Measurements from ENCODE around the gene WDR5.

The WDR5 gene

GRCh38 chr9:134089972-134090371, 45.9 kb upstream of the WDR5 start (continued):
- TF ChIP-seq HOXA7 (CRISPR knock-in tag; IDR thresholded peaks at IDR 0.05; ENCODE audit: borderline replicate concordance) (no peak), PRDM10 (tag by site-specific recombination; IDR thresholded peaks at IDR 0.05) (no peak), ZNF639 (tag by site-specific recombination; IDR thresholded peaks at IDR 0.05) (no peak)

- no peaks in the 10 kb centered on the region for H3K36me3 ChIP-seq (ENCODE audit: control insufficient read depth in 2 of 2, insufficient read depth in 1 of 2, low read length in 2 of 2)
- POLR2A ChIA-PET = no interaction called here
- CTCF ChIA-PET = interaction anchor here (0.6 to 5.1 kb wide), 14 partner anchors 9 to 357 kb away, joined by 3 to 25 read pairs (median 3); no protein-coding TSS in a partner anchor
- no peaks in the 10 kb centered on the region for H3K9me3 ChIP-seq (ENCODE audit: control insufficient read depth, insufficient read depth, low read depth, low read length)
- no peaks in the 10 kb centered on the region for H3K4me1 ChIP-seq (ENCODE audit: control insufficient read depth, insufficient read depth, low read length)
- no peak overlapping the region for H3K4me3 ChIP-seq (ENCODE audit: low read depth, low read length)
- no peak overlapping the region for H3K27ac ChIP-seq (ENCODE audit: extremely low read depth, low read depth, low read length)
- TF ChIP-seq ZNF18 (tag by site-specific recombination; IDR thresholded peaks at IDR 0.05) = no peak
- TF ChIP-seq ZNF366 (tag by site-specific recombination; conservative IDR thresholded peaks at IDR 0.05) = peak; percentile 28; the same call in 1 of the 2 replicates
- no peak for TF ChIP-seq ZNF133 (tag by site-specific recombination; IDR thresholded peaks at IDR 0.05)
- no peak for TF ChIP-seq BCL11A (tag by site-specific recombination; IDR thresholded peaks at IDR 0.05; ENCODE audit: low read depth)
- 0 out of 2 replicates have a peak, but pooled peaks have one; percentile 17 for TF ChIP-seq KLF8 (tag by site-specific recombination; IDR thresholded peaks at IDR 0.05)
- no peak for TF ChIP-seq TSHZ1 (tag by site-specific recombination; IDR thresholded peaks at IDR 0.05; ENCODE audit: borderline replicate concordance)
- no peak for TF ChIP-seq ZNF704 (tag by site-specific recombination; IDR thresholded peaks at IDR 0.05)
- no peak for TF ChIP-seq ZBTB21 (tag by site-specific recombination; IDR thresholded peaks at IDR 0.05)
- TF ChIP-seq ZNF670 (tag by site-specific recombination; IDR thresholded peaks at IDR 0.05; ENCODE audit: low read depth) = no peak
- no peak for TF ChIP-seq ZSCAN18 (tag by site-specific recombination; IDR thresholded peaks at IDR 0.05)
- peak; percentile 98 for TF ChIP-seq ZBTB17 (tag by site-specific recombination; IDR thresholded peaks at IDR 0.05)
- no peak for TF ChIP-seq SP7 (tag by site-specific recombination; IDR thresholded peaks at IDR 0.05)
- TF ChIP-seq ZFP69B (tag by site-specific recombination; IDR thresholded peaks at IDR 0.05) = no peak
- peak; percentile 79 for TF ChIP-seq KLF9 (tag by site-specific recombination; IDR thresholded peaks at IDR 0.05; ENCODE audit: low read depth)
- TF ChIP-seq ZNF501 (tag by site-specific recombination; IDR thresholded peaks at IDR 0.05) = no peak
- TF ChIP-seq ZNF645 (tag by site-specific recombination; IDR thresholded peaks at IDR 0.05) = no peak
Measured at GRCh38 chr9:134099123-134099761, 36.6 kb upstream of the WDR5 start.
